Liver (tissue), 9 donors: ENCODE data around the gene IQSEC1. TPM values are rescaled to one million over a fixed set of nuclear protein-coding genes. Genes with fewer than 3 reads are reported as not detected.

Experiments
- DNase-seq: peaks from one replicate; pipeline ENCODE4 v3.0.0-alpha.2; 2017; ENCODE audit warnings: low spot score
- H3K27ac ChIP-seq, 2 donors: one replicate each; pipeline ENCODE4 v1.7.0; 2013; ENCODE audit warnings: inconsistent platforms in 2 of 2, low read length in 2 of 2, control low read depth in 1 of 2, low read depth in 1 of 2, mild to moderate bottlenecking in 1 of 2
- H3K27me3 ChIP-seq, 4 donors: one replicate each; pipeline versions ENCODE4 v1.6.1 to v1.7.0; 2013; ENCODE audit warnings: low read length in 3 of 4, inconsistent platforms in 1 of 4, mild to moderate bottlenecking in 1 of 4, moderate library complexity in 1 of 4; ENCODE audit not compliant: control insufficient read depth in 4 of 4, insufficient read depth in 4 of 4
- H3K36me3 ChIP-seq, 4 donors: one replicate each; pipeline versions ENCODE4 v1.6.1 to v1.7.0; 2013; ENCODE audit warnings: low read length in 3 of 4, mild to moderate bottlenecking in 3 of 4, low read depth in 1 of 4, moderate library complexity in 1 of 4; ENCODE audit not compliant: control insufficient read depth in 4 of 4, insufficient read depth in 3 of 4
- H3K4me1 ChIP-seq, 4 donors: one replicate each; pipeline versions ENCODE4 v1.6.1 to v1.7.0; 2013; ENCODE audit warnings: low read length in 3 of 4, mild to moderate bottlenecking in 3 of 4, moderate library complexity in 1 of 4; ENCODE audit not compliant: control insufficient read depth in 4 of 4, insufficient read depth in 4 of 4
- H3K4me3 ChIP-seq, 3 donors: one replicate each; pipeline versions ENCODE4 v1.6.1 to v1.7.0; 2013; ENCODE audit warnings: low read length in 3 of 3, control low read depth in 1 of 3, low read depth in 1 of 3, mild to moderate bottlenecking in 1 of 3
- H3K9ac ChIP-seq, 2 donors: one replicate each; pipeline ENCODE4 v1.7.0; 2013; ENCODE audit warnings: low read length in 2 of 2, mild to moderate bottlenecking in 2 of 2, moderate library complexity in 2 of 2, control low read depth in 1 of 2, low read depth in 1 of 2
- H3K9me3 ChIP-seq, 4 donors: one replicate each; pipeline versions ENCODE4 v1.6.1 to v1.7.0; 2013; ENCODE audit warnings: low read length in 3 of 4; ENCODE audit not compliant: control insufficient read depth in 4 of 4
- EGR1 ChIP-seq, 2 donors: IDR thresholded peaks; 2 replicates each; pipeline ENCODE4 v1.6.1; 2016 to 2018; ENCODE audit warnings: antibody characterized with exemption in 2 of 2, low read depth in 2 of 2
- FOXA1 ChIP-seq: IDR thresholded peaks from 2 replicates; pipeline ENCODE4 v1.6.1; 2016; ENCODE audit warnings: antibody characterized with exemption
- FOXA2 ChIP-seq: IDR thresholded peaks from 2 replicates; pipeline ENCODE4 v1.6.1; 2016; ENCODE audit warnings: antibody characterized with exemption
- GABPA ChIP-seq, 2 donors: IDR thresholded peaks in 1 of 2; conservative IDR thresholded peaks in 1 of 2; 2 replicates each; pipeline ENCODE4 v1.6.1; 2016; ENCODE audit warnings: antibody characterized with exemption in 2 of 2, mild to moderate bottlenecking in 1 of 2, moderate library complexity in 1 of 2
- HNF4A ChIP-seq, 2 donors: conservative IDR thresholded peaks; 2 replicates each; pipeline ENCODE4 v1.6.1; 2016; ENCODE audit warnings: antibody characterized with exemption in 2 of 2, mild to moderate bottlenecking in 2 of 2
- HNF4G ChIP-seq: IDR thresholded peaks from 2 replicates; pipeline ENCODE4 v1.6.1; 2016; ENCODE audit warnings: antibody characterized with exemption
- JUND ChIP-seq, 2 donors: IDR thresholded peaks; 2 replicates each; pipeline ENCODE4 v1.6.1; 2016; ENCODE audit warnings: antibody characterized with exemption in 2 of 2
- NR2F2 ChIP-seq: IDR thresholded peaks from 2 replicates; pipeline ENCODE4 v1.6.1; 2016; ENCODE audit warnings: antibody characterized with exemption
- RAD21 ChIP-seq, 2 donors: IDR thresholded peaks; 2 replicates each; pipeline ENCODE4 v1.6.1; 2016; ENCODE audit warnings: antibody characterized with exemption in 2 of 2, mild to moderate bottlenecking in 2 of 2
- REST ChIP-seq: IDR thresholded peaks from 2 replicates; pipeline ENCODE4 v1.6.1; 2016; ENCODE audit warnings: antibody characterized with exemption, mild to moderate bottlenecking
- RXRA ChIP-seq, 2 donors: IDR thresholded peaks; 2 replicates each; pipeline ENCODE4 v1.6.1; 2017 to 2018; ENCODE audit warnings: antibody characterized with exemption in 2 of 2, mild to moderate bottlenecking in 1 of 2
- SP1 ChIP-seq: IDR thresholded peaks from 2 replicates; pipeline ENCODE4 v1.6.1; 2018; ENCODE audit warnings: antibody characterized with exemption, mild to moderate bottlenecking
- TAF1 ChIP-seq: conservative IDR thresholded peaks from 2 replicates; pipeline ENCODE4 v1.6.1; 2016; ENCODE audit warnings: antibody characterized with exemption, mild to moderate bottlenecking
- YY1 ChIP-seq: IDR thresholded peaks from 2 replicates; pipeline ENCODE4 v1.6.1; 2016; ENCODE audit warnings: antibody characterized with exemption, mild to moderate bottlenecking
- WGBS: extraction: QIAGEN DNeasy Blood & Tissue Kit; methylation state at CpG from one replicate; pipeline ENCODE4 v1.1.7; 2013; 5-methylcytosine and 5-hydroxymethylcytosine counted together
- polyA plus RNA-seq, 2 donors: library from polyadenylated mRNA; stranded (reverse) in 1 of 2; unstranded in 1 of 2; fragments of 200-250 nt in 1 of 2; fragments of >200 nt in 1 of 2; fragmentation: Nextera tagmentation in 1 of 2; extraction: Ambion mirVana in 1 of 2; gene quantifications; one replicate each; pipeline versions ENCODE4 v1.2.1 to v1.2.3, GENCODE V29; 2013 to 2015
- total RNA-seq, 2 donors: library from RNA; depleted of rRNA; stranded (reverse); fragments of >200 nt; gene quantifications; one replicate each; pipeline ENCODE4 v1.2.3, GENCODE V29; 2014
- TF ChIP-seq, protein P1 (sequence below): fragments of 150-350 bp; IDR thresholded peaks from 2 replicates; pipeline ENCODE4 v1.5.1; 2017; ENCODE audit warnings: improper control_type of control experiment, low read depth, low read length; ENCODE audit not compliant: missing input control
- TF ChIP-seq, protein P2 (sequence below): IDR thresholded peaks from 2 replicates; pipeline ENCODE4 v1.6.1; 2016; ENCODE audit warnings: antibody characterized with exemption
- TF ChIP-seq, protein P3 (sequence below): IDR thresholded peaks from 2 replicates; pipeline ENCODE4 v1.6.1; 2016; ENCODE audit warnings: antibody characterized with exemption
- TF ChIP-seq, protein P4 (sequence below): IDR thresholded peaks from 2 replicates; pipeline ENCODE4 v1.6.1; 2016; ENCODE audit warnings: antibody characterized with exemption
- donor health status: healthy.
- donor health status: healthy.
- donor health status: healthy.
- donor health status: healthy.
- donor health status: healthy.

Gene IQSEC1
- total and polyA plus RNA-seq, 4 donors: 12.7 to 56.0 (median 36.2) TPM

GRCh38 chr3:13024765-13025065, 48.5 kb downstream of the IQSEC1 start:
- H3K27me3 ChIP-seq: no peaks in the 10 kb centered on the region
- TF ChIP-seq FOXA1 (no peak), SP1 (no peak), JUND (IDR thresholded peaks at IDR 0.05) (no peak), TAF1 (no peak), REST (no peak), GABPA (IDR thresholded peaks at IDR 0.05 in 1 of 2, conservative IDR thresholded peaks at IDR 0.05 in 1 of 2) (no peak), RXRA (IDR thresholded peaks at IDR 0.05) (no peak), YY1 (no peak), HNF4A (conservative IDR thresholded peaks at IDR 0.05) (no peak), EGR1 (IDR thresholded peaks at IDR 0.05; ENCODE audit: low read depth in 2 of 2) (no peak), RAD21 (IDR thresholded peaks at IDR 0.05) (no peak), FOXA2 (no peak), NR2F2 (no peak), HNF4G (no peak)
- TF ChIP-seq, protein P1, sequence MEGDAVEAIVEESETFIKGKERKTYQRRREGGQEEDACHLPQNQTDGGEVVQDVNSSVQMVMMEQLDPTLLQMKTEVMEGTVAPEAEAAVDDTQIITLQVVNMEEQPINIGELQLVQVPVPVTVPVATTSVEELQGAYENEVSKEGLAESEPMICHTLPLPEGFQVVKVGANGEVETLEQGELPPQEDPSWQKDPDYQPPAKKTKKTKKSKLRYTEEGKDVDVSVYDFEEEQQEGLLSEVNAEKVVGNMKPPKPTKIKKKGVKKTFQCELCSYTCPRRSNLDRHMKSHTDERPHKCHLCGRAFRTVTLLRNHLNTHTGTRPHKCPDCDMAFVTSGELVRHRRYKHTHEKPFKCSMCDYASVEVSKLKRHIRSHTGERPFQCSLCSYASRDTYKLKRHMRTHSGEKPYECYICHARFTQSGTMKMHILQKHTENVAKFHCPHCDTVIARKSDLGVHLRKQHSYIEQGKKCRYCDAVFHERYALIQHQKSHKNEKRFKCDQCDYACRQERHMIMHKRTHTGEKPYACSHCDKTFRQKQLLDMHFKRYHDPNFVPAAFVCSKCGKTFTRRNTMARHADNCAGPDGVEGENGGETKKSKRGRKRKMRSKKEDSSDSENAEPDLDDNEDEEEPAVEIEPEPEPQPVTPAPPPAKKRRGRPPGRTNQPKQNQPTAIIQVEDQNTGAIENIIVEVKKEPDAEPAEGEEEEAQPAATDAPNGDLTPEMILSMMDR: no peak
- TF ChIP-seq, protein P2, sequence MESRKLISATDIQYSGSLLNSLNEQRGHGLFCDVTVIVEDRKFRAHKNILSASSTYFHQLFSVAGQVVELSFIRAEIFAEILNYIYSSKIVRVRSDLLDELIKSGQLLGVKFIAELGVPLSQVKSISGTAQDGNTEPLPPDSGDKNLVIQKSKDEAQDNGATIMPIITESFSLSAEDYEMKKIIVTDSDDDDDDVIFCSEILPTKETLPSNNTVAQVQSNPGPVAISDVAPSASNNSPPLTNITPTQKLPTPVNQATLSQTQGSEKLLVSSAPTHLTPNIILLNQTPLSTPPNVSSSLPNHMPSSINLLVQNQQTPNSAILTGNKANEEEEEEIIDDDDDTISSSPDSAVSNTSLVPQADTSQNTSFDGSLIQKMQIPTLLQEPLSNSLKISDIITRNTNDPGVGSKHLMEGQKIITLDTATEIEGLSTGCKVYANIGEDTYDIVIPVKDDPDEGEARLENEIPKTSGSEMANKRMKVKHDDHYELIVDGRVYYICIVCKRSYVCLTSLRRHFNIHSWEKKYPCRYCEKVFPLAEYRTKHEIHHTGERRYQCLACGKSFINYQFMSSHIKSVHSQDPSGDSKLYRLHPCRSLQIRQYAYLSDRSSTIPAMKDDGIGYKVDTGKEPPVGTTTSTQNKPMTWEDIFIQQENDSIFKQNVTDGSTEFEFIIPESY: no peak
- TF ChIP-seq, protein P3, sequence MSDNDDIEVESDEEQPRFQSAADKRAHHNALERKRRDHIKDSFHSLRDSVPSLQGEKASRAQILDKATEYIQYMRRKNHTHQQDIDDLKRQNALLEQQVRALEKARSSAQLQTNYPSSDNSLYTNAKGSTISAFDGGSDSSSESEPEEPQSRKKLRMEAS: no peak
- TF ChIP-seq, protein P4, sequence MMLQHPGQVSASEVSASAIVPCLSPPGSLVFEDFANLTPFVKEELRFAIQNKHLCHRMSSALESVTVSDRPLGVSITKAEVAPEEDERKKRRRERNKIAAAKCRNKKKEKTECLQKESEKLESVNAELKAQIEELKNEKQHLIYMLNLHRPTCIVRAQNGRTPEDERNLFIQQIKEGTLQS: no peak
- no peak overlapping the region for H3K9ac ChIP-seq
- no peaks in the 10 kb centered on the region for H3K9me3 ChIP-seq
- WGBS: 98% methylated on average over 2 of the region's 2 CpGs
- H3K4me3 ChIP-seq: no peak overlapping the region
- no peaks in the 10 kb centered on the region for H3K36me3 ChIP-seq
- no peak for DNase-seq
- H3K27ac ChIP-seq: no peak overlapping the region
- H3K4me1 ChIP-seq: peaks cover 0 to 5% (median 2%) of the 10 kb centered on the region in 4 donors
